Measurements from ENCODE around the gene STARD7. TPM values are rescaled to one million over a fixed set of nuclear protein-coding genes. Genes with fewer than 3 reads are reported as not detected.

STARD7 gene
- total RNA-seq, 6 experiments from 2014 or later, result 167 to 195 (median 180) TPM

DNA sequence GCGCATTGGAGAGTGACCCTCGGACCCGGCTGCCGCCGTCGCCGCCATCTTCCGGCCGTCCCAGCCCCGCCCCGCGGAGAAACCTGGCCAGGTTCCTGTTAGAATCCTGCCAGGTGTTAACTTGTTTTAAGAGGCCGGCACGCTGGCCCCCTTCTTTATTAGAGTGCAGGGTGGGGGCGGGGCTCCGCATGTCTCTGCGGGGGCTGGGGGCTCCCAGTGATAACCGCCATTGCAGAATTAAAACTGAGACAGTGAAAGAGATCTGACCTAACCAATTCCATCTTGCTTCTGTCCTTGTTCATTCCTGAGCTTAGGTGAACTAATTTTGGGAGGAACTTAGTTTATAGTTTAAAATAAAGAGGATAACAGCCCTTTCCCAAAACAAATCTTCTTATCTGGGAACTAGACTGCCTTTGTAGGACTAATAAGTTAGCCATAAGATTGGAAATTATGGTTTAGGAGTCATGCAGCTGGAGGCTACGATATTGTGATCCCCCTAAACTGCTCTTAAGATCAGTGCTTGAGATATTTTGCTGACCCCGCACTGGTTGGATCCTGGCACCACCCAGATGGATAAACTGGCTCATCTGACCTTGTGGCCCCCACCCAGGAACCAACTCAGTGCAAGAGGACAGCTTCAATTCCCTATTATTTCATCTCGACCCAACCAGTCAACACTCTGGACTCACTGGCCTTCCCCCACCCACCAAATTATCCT, 543 bp upstream of the STARD7 start:
- TF ChIP-seq, protein P1, sequence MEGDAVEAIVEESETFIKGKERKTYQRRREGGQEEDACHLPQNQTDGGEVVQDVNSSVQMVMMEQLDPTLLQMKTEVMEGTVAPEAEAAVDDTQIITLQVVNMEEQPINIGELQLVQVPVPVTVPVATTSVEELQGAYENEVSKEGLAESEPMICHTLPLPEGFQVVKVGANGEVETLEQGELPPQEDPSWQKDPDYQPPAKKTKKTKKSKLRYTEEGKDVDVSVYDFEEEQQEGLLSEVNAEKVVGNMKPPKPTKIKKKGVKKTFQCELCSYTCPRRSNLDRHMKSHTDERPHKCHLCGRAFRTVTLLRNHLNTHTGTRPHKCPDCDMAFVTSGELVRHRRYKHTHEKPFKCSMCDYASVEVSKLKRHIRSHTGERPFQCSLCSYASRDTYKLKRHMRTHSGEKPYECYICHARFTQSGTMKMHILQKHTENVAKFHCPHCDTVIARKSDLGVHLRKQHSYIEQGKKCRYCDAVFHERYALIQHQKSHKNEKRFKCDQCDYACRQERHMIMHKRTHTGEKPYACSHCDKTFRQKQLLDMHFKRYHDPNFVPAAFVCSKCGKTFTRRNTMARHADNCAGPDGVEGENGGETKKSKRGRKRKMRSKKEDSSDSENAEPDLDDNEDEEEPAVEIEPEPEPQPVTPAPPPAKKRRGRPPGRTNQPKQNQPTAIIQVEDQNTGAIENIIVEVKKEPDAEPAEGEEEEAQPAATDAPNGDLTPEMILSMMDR (IDR thresholded peaks at IDR 0.05), result peak; percentile 40; the same call in 1 of the 2 replicates
- peak overlapping the region; percentile 98 for H3K4me3 Mint-ChIP-seq
- no peaks in the 10 kb centered on the region for H3K27me3 Mint-ChIP-seq (ENCODE audit: insufficient read depth)
- H3K27ac Mint-ChIP-seq, result peak overlapping the region; percentile 81
- peaks cover 4% of the 10 kb centered on the region; the same call in 1 of the 2 replicates for H3K9me3 Mint-ChIP-seq
- peaks cover 42% of the 10 kb centered on the region for H3K4me1 Mint-ChIP-seq (ENCODE audit: low read depth)
- DNase-seq, result no peak
- H3K36me3 Mint-ChIP-seq (ENCODE audit: low read depth), result peaks cover 19% of the 10 kb centered on the region

DNA sequence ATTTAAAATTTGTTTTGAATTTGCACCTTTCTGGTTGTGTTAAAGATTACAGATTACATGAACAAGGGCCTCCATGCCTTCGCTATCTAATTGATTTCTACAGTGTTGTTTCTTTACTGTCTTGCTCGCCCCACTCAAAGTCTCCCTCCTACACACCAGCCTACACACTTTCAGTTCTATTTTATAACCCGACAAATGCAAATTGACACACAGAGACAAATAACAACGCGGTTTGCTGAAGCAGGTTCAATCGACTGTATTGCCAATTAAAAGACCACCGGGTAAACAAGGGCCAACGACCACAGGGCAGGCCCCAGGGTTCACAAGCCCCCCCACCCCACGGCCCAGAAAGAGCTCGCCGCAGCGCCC, 869 bp downstream of the STARD7 start:
- peaks cover 55% of the 10 kb centered on the region for H3K4me1 Mint-ChIP-seq (ENCODE audit: low read depth)
- peak overlapping the region; percentile 89 for H3K27ac Mint-ChIP-seq
- peak overlapping the region; percentile 98 for H3K4me3 Mint-ChIP-seq
- peaks cover 32% of the 10 kb centered on the region for H3K36me3 Mint-ChIP-seq (ENCODE audit: low read depth)
- H3K9me3 Mint-ChIP-seq, result peaks cover 4% of the 10 kb centered on the region; the same call in 1 of the 2 replicates
- TF ChIP-seq, protein P1 (IDR thresholded peaks at IDR 0.05), result no peak
- H3K27me3 Mint-ChIP-seq (ENCODE audit: insufficient read depth), result no peaks in the 10 kb centered on the region
- DNase-seq, result no peak

DNA sequence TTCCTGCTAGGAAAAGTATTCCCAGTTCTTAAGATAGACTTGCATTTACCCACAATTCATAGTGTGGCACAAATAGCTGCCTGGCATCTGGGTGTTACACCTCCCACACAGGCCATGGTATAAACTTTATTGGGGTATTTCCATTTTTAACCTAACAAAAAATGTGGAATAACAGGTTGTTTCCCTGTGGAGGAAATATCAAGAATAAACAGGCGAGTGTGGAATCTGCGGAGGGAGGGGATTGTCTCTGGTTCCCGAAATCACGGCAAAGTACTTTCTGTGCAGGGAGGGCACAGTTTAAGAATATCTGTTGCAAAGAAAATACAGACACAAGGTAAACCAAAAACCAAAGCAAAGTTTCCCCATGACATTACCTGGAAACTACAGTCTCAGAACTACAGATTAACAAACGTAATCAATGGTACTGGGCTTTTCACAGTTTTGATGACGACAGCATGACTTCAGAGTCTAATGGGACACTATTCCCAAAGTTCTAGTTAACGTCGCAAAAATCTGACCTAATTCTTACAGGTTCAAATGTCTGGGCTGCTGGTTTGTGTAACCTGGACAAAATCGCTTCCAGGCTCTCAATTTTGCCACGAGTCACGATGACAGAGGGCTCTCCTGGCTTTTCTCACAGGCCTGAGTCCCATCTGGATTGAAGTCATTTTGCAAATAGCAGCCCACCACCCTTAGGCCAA, 1.4 kb downstream of the STARD7 start:
- peaks cover 33% of the 10 kb centered on the region for H3K36me3 Mint-ChIP-seq (ENCODE audit: low read depth)
- H3K9me3 Mint-ChIP-seq, result peaks cover 4% of the 10 kb centered on the region; the same call in 1 of the 2 replicates
- no peak for DNase-seq
- TF ChIP-seq, protein P1 (IDR thresholded peaks at IDR 0.05), result no peak
- H3K4me3 Mint-ChIP-seq, result peak overlapping the region; percentile 98
- H3K27ac Mint-ChIP-seq, result peak overlapping the region; percentile 89
- H3K4me1 Mint-ChIP-seq (ENCODE audit: low read depth), result peaks cover 60% of the 10 kb centered on the region
- no peaks in the 10 kb centered on the region for H3K27me3 Mint-ChIP-seq (ENCODE audit: insufficient read depth)

- peaks cover 33% of the 10 kb centered on the region for H3K36me3 Mint-ChIP-seq (ENCODE audit: low read depth)
- peaks cover 68% of the 10 kb centered on the region for H3K4me1 Mint-ChIP-seq (ENCODE audit: low read depth)
- TF ChIP-seq, protein P1 (IDR thresholded peaks at IDR 0.05), result no peak
- H3K9me3 Mint-ChIP-seq, result peaks cover 4% of the 10 kb centered on the region; the same call in 1 of the 2 replicates
- no peaks in the 10 kb centered on the region for H3K27me3 Mint-ChIP-seq (ENCODE audit: insufficient read depth)
- H3K4me3 Mint-ChIP-seq, result peak overlapping the region; percentile 98
- peak; percentile 77 for DNase-seq
- H3K27ac Mint-ChIP-seq, result peak overlapping the region; percentile 87
These were observed 2.7 kb downstream of the STARD7 start for GRCh38 chr2:96205888-96206287.

- Mint-ChIP-seq H3K27me3 (ENCODE audit: insufficient read depth) (no peaks in the 10 kb centered on the region), H3K36me3 (ENCODE audit: low read depth) (peaks cover 38% of the 10 kb centered on the region), H3K27ac (peak overlapping the region; percentile 87), H3K4me1 (ENCODE audit: low read depth) (peaks cover 73% of the 10 kb centered on the region), H3K9me3 (peaks cover 4% of the 10 kb centered on the region; the same call in 1 of the 2 replicates), H3K4me3 (peak overlapping the region; percentile 98)
- peak; percentile 13 for DNase-seq
- TF ChIP-seq, protein P1 (IDR thresholded peaks at IDR 0.05), result no peak
These were observed 3.6 kb downstream of the STARD7 start for GRCh38 chr2:96204836-96205624.
